Nephron (organoid): ENCODE measurements around the gene SNX32.

Source experiments
- H3K27ac Mint-ChIP-seq, 3 experiments: 2 replicates each; pipeline ENCODE4 v1.8.0; 2020; ENCODE audit warnings: mixed read lengths in 3 of 3, mild to moderate bottlenecking in 2 of 3, moderate library complexity in 1 of 3
- H3K27me3 Mint-ChIP-seq: 2 replicates; pipeline ENCODE4 v1.8.0; 2021; ENCODE audit warnings: low read depth, mild to moderate bottlenecking, moderate library complexity, mixed read lengths
- H3K36me3 Mint-ChIP-seq: 2 replicates; pipeline ENCODE4 v1.8.0; 2020; ENCODE audit warnings: low read depth, mixed read lengths
- H3K4me1 Mint-ChIP-seq: 2 replicates; pipeline ENCODE4 v1.8.0; 2020; ENCODE audit warnings: mixed read lengths
- H3K4me3 Mint-ChIP-seq, 3 experiments: 2 replicates each; pipeline ENCODE4 v1.8.0; 2020; ENCODE audit warnings: mild to moderate bottlenecking in 3 of 3, mixed read lengths in 3 of 3, moderate library complexity in 2 of 3
- H3K9me3 Mint-ChIP-seq: 2 replicates; pipeline ENCODE4 v1.8.0; 2020; ENCODE audit warnings: mixed read lengths
- TF ChIP-seq, protein P1 (sequence below), 3 experiments: fragments of 200-600 bp; sonication (generic); IDR thresholded peaks; one replicate each; pipeline ENCODE4 v1.5.0; 2021; ENCODE audit warnings: antibody characterized with exemption in 3 of 3; ENCODE audit not compliant: unreplicated experiment in 3 of 3

The SNX32 gene

DNA sequence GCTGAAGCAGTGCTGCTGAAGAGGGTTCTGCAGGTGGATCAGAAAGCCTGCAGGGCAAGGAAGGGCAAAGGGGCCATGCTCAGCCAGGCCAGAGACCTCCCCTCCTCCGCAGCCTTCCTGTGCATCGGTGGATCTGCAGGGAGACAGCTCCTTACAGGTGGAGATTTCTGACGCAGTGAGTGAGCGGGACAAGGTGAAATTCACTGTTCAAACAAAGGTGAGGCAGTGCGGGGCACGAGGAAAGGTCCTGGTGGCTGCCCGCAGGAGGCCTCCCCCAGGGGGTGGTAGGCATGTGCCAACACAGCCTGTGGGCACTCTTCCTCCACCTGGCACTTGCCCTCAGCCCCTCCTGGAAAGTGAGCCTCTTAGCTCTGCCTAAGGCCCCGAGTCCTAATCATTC lies 15.6 kb downstream of the SNX32 start:
- no peak overlapping the region for H3K27ac Mint-ChIP-seq
- H3K4me1 Mint-ChIP-seq, result no peaks in the 10 kb centered on the region
- peaks cover 23% of the 10 kb centered on the region for H3K36me3 Mint-ChIP-seq
- H3K4me3 Mint-ChIP-seq, result no peak overlapping the region
- no peaks in the 10 kb centered on the region for H3K27me3 Mint-ChIP-seq
- TF ChIP-seq, protein P1, sequence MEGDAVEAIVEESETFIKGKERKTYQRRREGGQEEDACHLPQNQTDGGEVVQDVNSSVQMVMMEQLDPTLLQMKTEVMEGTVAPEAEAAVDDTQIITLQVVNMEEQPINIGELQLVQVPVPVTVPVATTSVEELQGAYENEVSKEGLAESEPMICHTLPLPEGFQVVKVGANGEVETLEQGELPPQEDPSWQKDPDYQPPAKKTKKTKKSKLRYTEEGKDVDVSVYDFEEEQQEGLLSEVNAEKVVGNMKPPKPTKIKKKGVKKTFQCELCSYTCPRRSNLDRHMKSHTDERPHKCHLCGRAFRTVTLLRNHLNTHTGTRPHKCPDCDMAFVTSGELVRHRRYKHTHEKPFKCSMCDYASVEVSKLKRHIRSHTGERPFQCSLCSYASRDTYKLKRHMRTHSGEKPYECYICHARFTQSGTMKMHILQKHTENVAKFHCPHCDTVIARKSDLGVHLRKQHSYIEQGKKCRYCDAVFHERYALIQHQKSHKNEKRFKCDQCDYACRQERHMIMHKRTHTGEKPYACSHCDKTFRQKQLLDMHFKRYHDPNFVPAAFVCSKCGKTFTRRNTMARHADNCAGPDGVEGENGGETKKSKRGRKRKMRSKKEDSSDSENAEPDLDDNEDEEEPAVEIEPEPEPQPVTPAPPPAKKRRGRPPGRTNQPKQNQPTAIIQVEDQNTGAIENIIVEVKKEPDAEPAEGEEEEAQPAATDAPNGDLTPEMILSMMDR (IDR thresholded peaks at IDR 0.05; ENCODE audit: unreplicated experiment in 3 of 3), result no peak
- no peaks in the 10 kb centered on the region for H3K9me3 Mint-ChIP-seq

DNA sequence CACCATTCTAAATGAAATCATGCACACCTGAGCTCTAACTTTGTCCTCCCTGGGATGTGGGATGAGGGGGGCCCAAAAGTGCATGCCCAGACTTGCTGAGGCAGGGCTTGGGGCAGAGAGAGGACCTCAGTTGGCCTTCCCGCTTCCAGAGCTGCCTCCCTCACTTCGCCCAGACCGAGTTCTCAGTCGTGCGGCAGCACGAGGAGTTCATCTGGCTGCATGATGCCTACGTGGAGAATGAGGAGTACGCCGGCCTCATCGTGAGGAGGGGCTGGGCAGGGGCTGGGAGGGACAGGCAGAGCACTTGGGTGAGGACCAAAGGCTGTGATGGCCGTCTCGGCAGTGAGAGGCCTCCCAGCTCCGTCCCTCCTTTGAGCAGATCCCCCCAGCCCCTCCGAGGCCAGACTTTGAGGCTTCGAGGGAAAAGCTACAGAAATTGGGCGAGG lies 16.0 kb downstream of the SNX32 start:
- Mint-ChIP-seq H3K9me3 (no peaks in the 10 kb centered on the region), H3K36me3 (peaks cover 27% of the 10 kb centered on the region)

DNA sequence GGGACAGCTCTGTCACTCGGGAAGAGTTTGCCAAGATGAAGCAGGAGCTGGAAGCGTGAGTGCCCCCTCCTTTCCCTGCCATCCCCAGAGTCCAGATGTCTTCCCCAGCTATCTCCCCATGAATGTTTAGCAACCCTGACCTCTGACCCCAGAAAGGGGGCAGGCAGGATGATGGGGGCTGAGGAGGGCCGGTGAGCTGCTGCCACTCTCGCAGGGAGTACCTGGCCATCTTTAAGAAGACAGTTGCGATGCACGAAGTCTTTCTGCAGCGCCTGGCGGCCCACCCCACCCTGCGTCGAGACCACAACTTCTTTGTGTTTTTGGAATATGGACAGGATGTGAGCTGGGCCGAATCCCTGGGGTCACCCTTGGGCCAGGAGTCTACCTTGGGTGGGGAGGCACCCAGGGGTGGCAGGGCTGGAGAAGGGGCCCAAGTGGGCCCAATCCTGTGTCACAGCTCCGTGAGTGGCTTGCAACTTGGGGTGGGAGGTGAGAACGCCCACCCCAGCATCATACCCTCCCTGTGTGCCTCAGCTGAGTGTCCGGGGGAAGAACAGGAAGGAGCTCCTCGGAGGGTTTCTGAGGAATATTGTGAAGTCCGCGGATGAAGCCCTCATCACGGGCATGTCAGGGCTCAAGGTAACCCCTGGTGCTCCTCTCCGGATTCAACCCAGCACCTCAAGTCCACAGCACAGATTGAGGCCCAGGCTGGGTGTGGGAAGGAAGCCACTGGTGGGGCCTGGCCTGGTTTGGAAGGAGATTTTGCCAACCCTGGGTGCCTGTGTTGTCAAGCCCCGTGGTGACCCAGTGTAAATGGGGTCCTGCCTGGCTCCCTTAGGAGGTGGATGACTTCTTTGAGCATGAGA lies 16.7 kb downstream of the SNX32 start:
- Mint-ChIP-seq H3K27ac (no peak overlapping the region), H3K9me3 (no peaks in the 10 kb centered on the region), H3K4me3 (no peak overlapping the region), H3K27me3 (no peaks in the 10 kb centered on the region), H3K4me1 (no peaks in the 10 kb centered on the region), H3K36me3 (peaks cover 34% of the 10 kb centered on the region)
- TF ChIP-seq, protein P1 (IDR thresholded peaks at IDR 0.05; ENCODE audit: unreplicated experiment in 3 of 3), result no peak

More for the DNA sequence above, 16.0 kb downstream of the SNX32 start:
- Mint-ChIP-seq H3K27ac (no peak overlapping the region), H3K27me3 (no peaks in the 10 kb centered on the region), H3K4me1 (no peaks in the 10 kb centered on the region), H3K4me3 (no peak overlapping the region)
- TF ChIP-seq, protein P1 (IDR thresholded peaks at IDR 0.05; ENCODE audit: unreplicated experiment in 3 of 3), result no peak

DNA sequence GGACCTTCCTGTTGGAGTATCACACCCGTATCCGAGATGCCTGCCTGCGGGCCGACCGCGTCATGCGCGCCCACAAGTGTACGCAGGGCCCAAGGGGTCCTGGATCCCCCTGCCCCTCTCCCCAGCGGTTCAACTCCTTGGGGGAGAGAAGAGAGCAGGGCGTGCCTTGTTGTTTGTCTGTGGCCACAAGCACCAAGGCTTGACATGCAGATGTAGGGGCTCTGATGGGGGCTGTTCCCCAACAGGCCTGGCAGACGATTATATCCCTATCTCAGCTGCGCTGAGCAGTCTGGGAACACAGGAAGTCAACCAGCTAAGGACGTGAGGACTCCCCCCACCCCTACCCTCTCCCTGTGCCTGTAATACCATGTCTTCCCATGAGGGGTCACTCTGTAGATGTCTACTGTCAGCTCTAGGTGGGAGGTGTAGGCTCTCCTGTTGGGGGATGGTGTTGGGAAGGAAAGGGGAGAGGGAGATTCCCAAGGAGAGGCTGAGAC lies 17.4 kb downstream of the SNX32 start:
- H3K4me1 Mint-ChIP-seq, result peaks cover 5% of the 10 kb centered on the region
- TF ChIP-seq, protein P1 (IDR thresholded peaks at IDR 0.05; ENCODE audit: unreplicated experiment in 3 of 3), result peak; percentile 20 to 36 (median 28)
- no peak overlapping the region for H3K4me3 Mint-ChIP-seq
- H3K27ac Mint-ChIP-seq, result no peak overlapping the region
- peaks cover 41% of the 10 kb centered on the region for H3K36me3 Mint-ChIP-seq
- H3K27me3 Mint-ChIP-seq, result no peaks in the 10 kb centered on the region
- H3K9me3 Mint-ChIP-seq, result no peaks in the 10 kb centered on the region

DNA sequence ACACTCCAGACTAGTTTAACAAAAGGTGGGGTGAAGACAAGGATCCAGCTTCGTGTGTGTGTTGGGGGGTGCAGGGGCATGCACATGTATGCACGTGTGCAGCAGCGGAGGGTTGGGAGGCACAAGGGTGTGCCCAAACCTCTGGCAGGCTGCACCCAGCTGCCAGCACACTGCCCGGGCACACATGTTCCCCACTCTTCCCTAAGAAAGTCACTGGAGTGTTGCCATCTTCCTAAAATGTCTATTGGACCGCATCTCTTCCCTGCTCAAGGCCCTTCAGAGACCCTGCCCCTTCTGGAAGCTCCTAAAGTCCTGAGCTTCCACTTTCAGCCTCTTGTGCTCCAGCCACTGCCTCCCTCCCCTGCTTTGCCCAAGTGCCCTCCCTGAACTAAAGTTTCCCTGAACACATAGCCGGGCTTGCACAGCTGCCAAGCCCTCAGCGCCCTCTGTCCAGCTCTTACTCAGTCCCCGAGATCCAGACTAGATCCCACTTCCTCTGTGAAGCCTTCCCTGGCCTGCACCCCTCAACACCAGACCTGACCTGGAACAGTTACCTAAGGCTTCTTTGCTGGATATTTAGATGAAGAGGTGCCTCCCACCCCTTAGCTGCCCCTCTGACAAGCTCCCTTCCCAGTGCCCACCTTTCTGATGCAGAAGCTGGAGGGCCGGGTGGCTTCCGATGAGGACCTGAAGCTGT lies 18.2 kb downstream of the SNX32 start:
- no peak overlapping the region for H3K27ac Mint-ChIP-seq
- peaks cover 12% of the 10 kb centered on the region for H3K4me1 Mint-ChIP-seq
- H3K36me3 Mint-ChIP-seq, result peaks cover 48% of the 10 kb centered on the region
- TF ChIP-seq, protein P1 (IDR thresholded peaks at IDR 0.05; ENCODE audit: unreplicated experiment in 3 of 3), result no peak
- H3K9me3 Mint-ChIP-seq, result no peaks in the 10 kb centered on the region
- no peaks in the 10 kb centered on the region for H3K27me3 Mint-ChIP-seq
- peak overlapping the region in 1 of 3 experiments; percentile 47 for H3K4me3 Mint-ChIP-seq
